Measurements from ENCODE around the gene TMEM242. TPM values are rescaled to one million over a fixed set of nuclear protein-coding genes. Genes with fewer than 3 reads are reported as not detected.

TMEM242 gene
- total RNA-seq, 1 donor from 2014 or later, result 9.7 TPM

DNA sequence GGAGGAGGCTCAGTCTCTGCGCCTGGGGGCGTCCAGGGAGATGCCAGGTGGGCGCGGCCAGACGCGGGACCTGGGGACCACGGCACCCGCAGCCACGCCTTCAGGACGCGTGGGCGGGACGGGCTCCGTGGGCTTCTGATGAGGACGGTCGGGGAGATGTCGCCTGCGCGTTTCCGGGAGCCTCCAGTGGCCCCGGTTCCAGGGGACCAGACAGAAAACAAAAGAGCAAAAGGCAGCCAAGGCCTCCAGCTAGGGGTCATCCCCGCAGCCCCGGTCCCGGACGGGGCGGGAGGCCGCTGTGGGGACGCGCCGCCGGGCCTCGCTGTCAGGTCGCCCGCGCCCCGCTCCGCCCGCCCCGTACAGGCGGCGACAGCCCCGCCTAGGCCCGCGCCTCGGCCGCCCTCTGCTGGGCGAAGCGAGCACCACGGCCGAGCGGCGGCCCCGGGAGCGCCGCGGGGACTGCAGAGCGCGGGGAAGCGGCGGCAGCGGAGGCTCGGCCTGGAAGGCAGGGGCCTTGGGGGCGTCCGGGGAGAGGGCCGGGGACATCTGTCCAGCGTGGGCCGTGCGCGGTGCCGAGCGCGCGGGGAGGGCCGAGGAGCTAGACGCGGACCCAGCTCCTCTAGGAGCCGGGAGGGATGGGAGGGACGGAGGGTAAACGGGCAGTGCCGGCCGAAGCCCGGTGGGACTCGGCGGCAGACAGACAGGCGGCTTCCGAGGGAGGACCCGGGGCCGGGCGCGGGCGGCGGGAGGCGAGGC is 48.7 kb downstream of the TMEM242 start:
- no peaks in the 10 kb centered on the region for H4K20me1 ChIP-seq (ENCODE audit: insufficient read depth, low read length)
- Mint-ChIP-seq H3K36me3 (ENCODE audit: low read depth, unreplicated experiment) (no peaks in the 10 kb centered on the region), H3K27ac (ENCODE audit: unreplicated experiment) (no peak overlapping the region), H3K4me3 (ENCODE audit: unreplicated experiment) (peak overlapping the region; percentile 67), H3K27me3 (ENCODE audit: low read depth, unreplicated experiment) (peaks cover 11% of the 10 kb centered on the region), H3K4me1 (ENCODE audit: low read depth, unreplicated experiment) (peaks cover 1% of the 10 kb centered on the region), H3K9me3 (ENCODE audit: unreplicated experiment) (no peaks in the 10 kb centered on the region)
- peak overlapping the region; percentile 86 for H3K9ac ChIP-seq (ENCODE audit: low read length)
- no peaks in the 10 kb centered on the region for H3K27me3 ChIP-seq (ENCODE audit: insufficient read depth, low read length)
- TF ChIP-seq, protein P1, sequence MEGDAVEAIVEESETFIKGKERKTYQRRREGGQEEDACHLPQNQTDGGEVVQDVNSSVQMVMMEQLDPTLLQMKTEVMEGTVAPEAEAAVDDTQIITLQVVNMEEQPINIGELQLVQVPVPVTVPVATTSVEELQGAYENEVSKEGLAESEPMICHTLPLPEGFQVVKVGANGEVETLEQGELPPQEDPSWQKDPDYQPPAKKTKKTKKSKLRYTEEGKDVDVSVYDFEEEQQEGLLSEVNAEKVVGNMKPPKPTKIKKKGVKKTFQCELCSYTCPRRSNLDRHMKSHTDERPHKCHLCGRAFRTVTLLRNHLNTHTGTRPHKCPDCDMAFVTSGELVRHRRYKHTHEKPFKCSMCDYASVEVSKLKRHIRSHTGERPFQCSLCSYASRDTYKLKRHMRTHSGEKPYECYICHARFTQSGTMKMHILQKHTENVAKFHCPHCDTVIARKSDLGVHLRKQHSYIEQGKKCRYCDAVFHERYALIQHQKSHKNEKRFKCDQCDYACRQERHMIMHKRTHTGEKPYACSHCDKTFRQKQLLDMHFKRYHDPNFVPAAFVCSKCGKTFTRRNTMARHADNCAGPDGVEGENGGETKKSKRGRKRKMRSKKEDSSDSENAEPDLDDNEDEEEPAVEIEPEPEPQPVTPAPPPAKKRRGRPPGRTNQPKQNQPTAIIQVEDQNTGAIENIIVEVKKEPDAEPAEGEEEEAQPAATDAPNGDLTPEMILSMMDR (IDR thresholded peaks at IDR 0.05; ENCODE audit: insufficient read depth, low read depth, low read length), result peak; percentile 17
- no peak for TF ChIP-seq EZH2 (IDR thresholded peaks at IDR 0.05; ENCODE audit: insufficient read depth, low read length)
- H3K4me2 ChIP-seq (ENCODE audit: low read length), result peak overlapping the region; percentile 97
- peak; percentile 36 for DNase-seq (ENCODE audit: low read depth)
- H3K36me3 ChIP-seq (ENCODE audit: insufficient read depth, low read length), result no peaks in the 10 kb centered on the region
- H2AFZ ChIP-seq (ENCODE audit: low read depth, low read length), result peak overlapping the region; percentile 98
- H3K9me3 ChIP-seq (ENCODE audit: insufficient read depth, low read depth, low read length), result peaks cover 4% of the 10 kb centered on the region
- peaks cover 6% of the 10 kb centered on the region for H3K4me1 ChIP-seq (ENCODE audit: insufficient read depth, low read length)
- no peak for FAIRE-seq
- no peaks in the 10 kb centered on the region for H3K79me2 ChIP-seq (ENCODE audit: insufficient read depth, low read length)
- H3K27ac ChIP-seq (ENCODE audit: low read depth, low read length), result peak overlapping the region; percentile 67
- peak overlapping the region; percentile 73 for H3K4me3 ChIP-seq (ENCODE audit: insufficient read depth, low read depth, low read length)

DNA sequence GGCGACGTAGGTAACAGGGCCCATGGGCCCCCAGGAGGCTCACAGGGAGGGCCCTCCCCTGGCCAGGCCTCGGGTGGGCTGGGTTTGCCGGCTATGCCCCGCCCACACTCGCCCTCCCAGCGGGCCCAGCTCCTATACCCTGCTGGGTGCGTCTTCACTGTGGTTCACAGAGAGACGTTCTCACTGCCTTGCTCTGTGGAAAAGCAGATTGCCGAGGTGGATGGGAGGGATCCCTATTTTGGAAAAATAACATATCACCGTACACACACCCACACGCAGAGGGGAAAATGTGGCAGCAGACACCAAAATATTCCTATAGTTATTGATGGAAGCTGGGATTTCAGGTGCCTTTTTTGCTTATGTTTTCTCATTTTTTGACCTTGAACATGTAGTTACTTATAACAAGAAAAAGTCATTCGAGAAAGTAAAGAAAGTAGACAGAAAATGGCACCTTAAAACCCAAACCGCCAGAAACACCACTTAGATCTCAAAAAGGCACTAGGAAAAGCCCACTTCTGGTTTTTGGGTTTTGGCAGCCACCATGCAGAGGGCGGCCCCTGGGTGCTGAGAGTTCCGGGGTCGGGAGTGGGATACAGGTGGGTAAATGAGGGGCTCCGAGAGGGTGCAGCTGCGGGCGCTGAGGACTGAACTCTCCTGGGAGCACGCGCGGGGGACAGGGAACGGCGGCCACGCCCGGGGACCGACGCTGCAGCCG is 49.4 kb downstream of the TMEM242 start:
- Histone ChIP-seq H4K20me1 (ENCODE audit: insufficient read depth, low read length) (no peaks in the 10 kb centered on the region), H3K4me1 (ENCODE audit: insufficient read depth, low read length) (peaks cover 6% of the 10 kb centered on the region), H3K79me2 (ENCODE audit: insufficient read depth, low read length) (no peaks in the 10 kb centered on the region), H3K4me3 (ENCODE audit: insufficient read depth, low read depth, low read length) (peak overlapping the region; percentile 73), H3K9me3 (ENCODE audit: insufficient read depth, low read depth, low read length) (peaks cover 4% of the 10 kb centered on the region), H3K9ac (ENCODE audit: low read length) (peak overlapping the region; percentile 86), H3K4me2 (ENCODE audit: low read length) (peak overlapping the region; percentile 97), H3K27me3 (ENCODE audit: insufficient read depth, low read length) (no peaks in the 10 kb centered on the region), H2AFZ (ENCODE audit: low read depth, low read length) (peak overlapping the region; percentile 98), H3K27ac (ENCODE audit: low read depth, low read length) (peak overlapping the region; percentile 67), H3K36me3 (ENCODE audit: insufficient read depth, low read length) (no peaks in the 10 kb centered on the region)
- TF ChIP-seq EZH2 (IDR thresholded peaks at IDR 0.05; ENCODE audit: insufficient read depth, low read length), result no peak
- TF ChIP-seq, protein P1 (IDR thresholded peaks at IDR 0.05; ENCODE audit: insufficient read depth, low read depth, low read length), result no peak
- H3K9me3 Mint-ChIP-seq (ENCODE audit: unreplicated experiment), result no peaks in the 10 kb centered on the region
- no peak overlapping the region for H3K27ac Mint-ChIP-seq (ENCODE audit: unreplicated experiment)
- FAIRE-seq (no peak), DNase-seq (ENCODE audit: low read depth) (no peak)
- peaks cover 6% of the 10 kb centered on the region for H3K4me1 Mint-ChIP-seq (ENCODE audit: low read depth, unreplicated experiment)
- H3K4me3 Mint-ChIP-seq (ENCODE audit: unreplicated experiment), result peak overlapping the region; percentile 80
- no peaks in the 10 kb centered on the region for H3K36me3 Mint-ChIP-seq (ENCODE audit: low read depth, unreplicated experiment)
- peaks cover 11% of the 10 kb centered on the region for H3K27me3 Mint-ChIP-seq (ENCODE audit: low read depth, unreplicated experiment)

All from astrocyte (in vitro differentiated cells and primary cell).